Mammary epithelial cell (primary cell): ENCODE results near the gene NUDT12.

Experiments used
- CTCF ChIP-seq, 2 donors: IDR thresholded peaks in 1 of 2; conservative IDR thresholded peaks in 1 of 2; 2 replicates each; pipeline ENCODE4 v1.5.1; 2011 to 2012; ENCODE audit warnings: inconsistent platforms in 2 of 2, low read length in 2 of 2, mild to moderate bottlenecking in 2 of 2, control low read depth in 1 of 2, low read depth in 1 of 2; ENCODE audit not compliant: insufficient read depth in 1 of 2; ENCODE audit errors: extremely low read depth in 1 of 2
- EZH2 ChIP-seq: IDR thresholded peaks from 2 replicates; pipeline ENCODE4 v1.6.1; 2012; ENCODE audit warnings: low read length, inconsistent platforms, borderline replicate concordance

GRCh38 chr5:103572454-103572853 is 9.9 kb upstream of the NUDT12 start:
- TF ChIP-seq CTCF (conservative IDR thresholded peaks at IDR 0.05 in 1 of 2, IDR thresholded peaks at IDR 0.05 in 1 of 2; ENCODE audit: extremely low read depth in 1 of 2, insufficient read depth in 1 of 2, low read depth in 1 of 2, low read length in 2 of 2) (no peak), EZH2 (no peak)
